Cardiac muscle cell (in vitro differentiated cells and primary cell): ENCODE measurements around the gene TNKS1BP1. TPM values are rescaled to one million over a fixed set of nuclear protein-coding genes. Genes with fewer than 3 reads are reported as not detected.

ENCODE experiments used
- DNase-seq, 2 donors: peaks; one replicate each; pipeline versions ENCODE4 v3.0.0 to v3.0.0-alpha.2; 2010 to 2017; ENCODE audit warnings: low read depth in 1 of 2, low spot score in 1 of 2
- H3K27ac ChIP-seq: fragments of 200-600 bp; sonication (generic); 2 replicates; pipeline ENCODE4 v1.5.1; 2016
- H3K27me3 ChIP-seq: fragments of 200-600 bp; sonication (generic); 2 replicates; pipeline ENCODE4 v1.6.0; 2016; ENCODE audit warnings: control low read depth
- H3K36me3 ChIP-seq: fragments of 200-600 bp; sonication (generic); 2 replicates; pipeline ENCODE4 v1.5.1; 2016; ENCODE audit warnings: control low read depth
- H3K4me1 ChIP-seq: fragments of 200-600 bp; sonication (generic); 2 replicates; pipeline ENCODE4 v1.8.1; 2017; ENCODE audit warnings: low read depth, mild to moderate bottlenecking, mixed run types
- H3K4me3 ChIP-seq: fragments of 200-600 bp; sonication (generic); 2 replicates; pipeline ENCODE4 v1.5.1; 2016; ENCODE audit warnings: mild to moderate bottlenecking
- H3K9me3 ChIP-seq: fragments of 200-600 bp; sonication (generic); 2 replicates; pipeline ENCODE4 v1.5.1; 2017; ENCODE audit warnings: low read depth, mild to moderate bottlenecking, control low read depth
- CTCF ChIP-seq: IDR thresholded peaks from 2 replicates; pipeline ENCODE4 v1.5.1; 2012; ENCODE audit warnings: low read depth, mild to moderate bottlenecking, low read length
- polyA plus RNA-seq: library from polyadenylated mRNA; unstranded; fragments of >200 nt; fragmentation: Nextera tagmentation; extraction: Ambion mirVana; gene quantifications from 2 replicates; pipeline ENCODE4 v1.2.1, GENCODE V29; 2016
- total RNA-seq: library from RNA; depleted of rRNA; stranded (reverse); fragments of >200 nt; gene quantifications from 2 replicates; pipeline ENCODE4 v1.2.3, GENCODE V29; 2016

Gene TNKS1BP1
- total and polyA plus RNA-seq, 2 experiments from 2014 or later, result 62.1 to 69.1 TPM

GRCh38 chr11:57353036-57353435 lies 28.3 kb upstream of the TNKS1BP1 start:
- TF ChIP-seq CTCF, result no peak
- H3K9me3 ChIP-seq, result no peaks in the 10 kb centered on the region
- H3K27me3 ChIP-seq, result no peaks in the 10 kb centered on the region
- peaks cover 18% of the 10 kb centered on the region for H3K4me1 ChIP-seq
- no peak overlapping the region for H3K27ac ChIP-seq
- H3K4me3 ChIP-seq, result no peak overlapping the region
- no peaks in the 10 kb centered on the region for H3K36me3 ChIP-seq
- DNase-seq, result no peak

GRCh38 chr11:57349491-57350274 lies 24.9 kb upstream of the TNKS1BP1 start:
- H3K27me3 ChIP-seq, result no peaks in the 10 kb centered on the region
- TF ChIP-seq CTCF, result peak; percentile 87
- no peak overlapping the region for H3K27ac ChIP-seq
- DNase-seq, result peak; percentile 59 to 76
- no peak overlapping the region for H3K4me3 ChIP-seq
- H3K36me3 ChIP-seq, result no peaks in the 10 kb centered on the region
- peaks cover 15% of the 10 kb centered on the region for H3K4me1 ChIP-seq
- no peaks in the 10 kb centered on the region for H3K9me3 ChIP-seq

- no peak for DNase-seq
- TF ChIP-seq CTCF, result no peak
- Histone ChIP-seq H3K27me3 (no peaks in the 10 kb centered on the region), H3K4me1 (peaks cover 14% of the 10 kb centered on the region), H3K9me3 (no peaks in the 10 kb centered on the region), H3K36me3 (no peaks in the 10 kb centered on the region), H3K4me3 (no peak overlapping the region), H3K27ac (no peak overlapping the region)
Observed at GRCh38 chr11:57348636-57349313, 24.0 kb upstream of the TNKS1BP1 start.

- no peak overlapping the region for H3K4me3 ChIP-seq
- no peaks in the 10 kb centered on the region for H3K9me3 ChIP-seq
- DNase-seq, result no peak
- no peaks in the 10 kb centered on the region for H3K27me3 ChIP-seq
- H3K27ac ChIP-seq, result no peak overlapping the region
- H3K36me3 ChIP-seq, result no peaks in the 10 kb centered on the region
- peaks cover 15% of the 10 kb centered on the region for H3K4me1 ChIP-seq
- TF ChIP-seq CTCF, result no peak
Observed at GRCh38 chr11:57348052-57348451, 23.3 kb upstream of the TNKS1BP1 start.

- peaks cover 22% of the 10 kb centered on the region for H3K4me1 ChIP-seq
- no peaks in the 10 kb centered on the region for H3K36me3 ChIP-seq
- H3K27me3 ChIP-seq, result no peaks in the 10 kb centered on the region
- H3K9me3 ChIP-seq, result no peaks in the 10 kb centered on the region
- H3K4me3 ChIP-seq, result no peak overlapping the region
- H3K27ac ChIP-seq, result no peak overlapping the region
- TF ChIP-seq CTCF, result no peak
- DNase-seq, result no peak
Observed at GRCh38 chr11:57347336-57347735, 22.6 kb upstream of the TNKS1BP1 start.
